ENCODE data around the gene HLA-DOB. TPM values are rescaled to one million over a fixed set of nuclear protein-coding genes. Genes with fewer than 3 reads are reported as not detected.

Gene HLA-DOB
- total and polyA plus RNA-seq, 2 of the 13 experiments (the other 11 are each of a cell fraction or from before 2014, with no cell fraction given): not detected

GRCh38 chr6:32796848-32797776 is 19.7 kb downstream of the HLA-DOB start (continued):
- TF ChIP-seq ZNF580 (CRISPR knock-in tag; IDR thresholded peaks at IDR 0.05; ENCODE audit: borderline replicate concordance, low read depth): no peak
- 0 out of 2 replicates have a peak, but pooled peaks have one; percentile 30 for TF ChIP-seq DZIP1 (CRISPR knock-in tag; IDR thresholded peaks at IDR 0.05)
- no peak for TF ChIP-seq ZBTB34 (CRISPR knock-in tag; IDR thresholded peaks at IDR 0.05)
- TF ChIP-seq HNF4G (IDR thresholded peaks at IDR 0.05; ENCODE audit: borderline replicate concordance, low read depth, low read length): peak; percentile 22; the same call in 1 of the 2 replicates
- TF ChIP-seq HNF4G (CRISPR knock-in tag; IDR thresholded peaks at IDR 0.05; ENCODE audit: borderline replicate concordance, low read depth): no peak
- TF ChIP-seq RERE (CRISPR knock-in tag; IDR thresholded peaks at IDR 0.05; ENCODE audit: low read depth): no peak
- 0 out of 2 replicates have a peak, but pooled peaks have one; percentile 16 for TF ChIP-seq ZNF136 (CRISPR knock-in tag; IDR thresholded peaks at IDR 0.05; ENCODE audit: low read depth)
- no peak for TF ChIP-seq REPIN1 (CRISPR knock-in tag; IDR thresholded peaks at IDR 0.05; ENCODE audit: borderline replicate concordance, low read depth)
- peak; percentile 39; the same call in 1 of the 2 replicates for TF ChIP-seq HNF4A (CRISPR knock-in tag; IDR thresholded peaks at IDR 0.05)
- TF ChIP-seq ZNF513 (CRISPR knock-in tag; conservative IDR thresholded peaks at IDR 0.05): no peak
- TF ChIP-seq FOXO4 (CRISPR knock-in tag; conservative IDR thresholded peaks at IDR 0.05): 0 out of 2 replicates have a peak, but pooled peaks have one; percentile 38
- TF ChIP-seq ZNF572 (CRISPR knock-in tag; IDR thresholded peaks at IDR 0.05): peak; percentile 64; the same call in 1 of the 2 replicates
- TF ChIP-seq HNRNPLL (IDR thresholded peaks at IDR 0.05; ENCODE audit: low read depth, low read length, poor library complexity, severe bottlenecking): no peak

Measured in HepG2 (cell line).